DMS 273 treated with DMSO at 0.1 percent for 48 hours (cell line): ENCODE measurements around the gene SENP2.
"Not testable (repeated sequence)": the region's sequence is repeated elsewhere in the genome, so short reads cannot be mapped to it uniquely, and the experiment has no call there.

Experiments used
- DNase-seq: peaks from one replicate; lab custom pipeline; 2025; lab: John Stamatoyannopoulos, UW

Gene SENP2

GRCh38 chr3:185586686-185587039 lies 568 bp downstream of the SENP2 start:
- DNase-seq = no peak

DNA sequence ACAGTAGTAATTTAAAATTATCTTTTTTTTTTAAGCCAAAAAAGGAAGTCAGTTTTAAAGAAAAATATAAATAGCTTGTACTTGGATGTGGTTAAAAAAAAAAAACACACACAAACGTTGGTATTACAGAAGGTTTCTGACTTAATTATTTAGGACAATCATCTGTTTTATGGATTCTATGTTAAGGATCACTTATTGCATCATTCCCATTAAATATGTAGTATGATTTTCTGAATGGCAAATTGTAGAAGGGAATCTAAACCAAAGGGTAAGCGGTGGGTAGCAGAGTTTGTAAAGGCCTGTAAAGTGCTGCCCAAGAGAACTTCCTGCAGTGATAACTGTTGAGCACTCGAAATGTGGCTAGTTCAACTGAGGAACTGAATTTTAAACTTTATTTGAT lies 8.0 kb downstream of the SENP2 start:
- no peak for DNase-seq

DNA sequence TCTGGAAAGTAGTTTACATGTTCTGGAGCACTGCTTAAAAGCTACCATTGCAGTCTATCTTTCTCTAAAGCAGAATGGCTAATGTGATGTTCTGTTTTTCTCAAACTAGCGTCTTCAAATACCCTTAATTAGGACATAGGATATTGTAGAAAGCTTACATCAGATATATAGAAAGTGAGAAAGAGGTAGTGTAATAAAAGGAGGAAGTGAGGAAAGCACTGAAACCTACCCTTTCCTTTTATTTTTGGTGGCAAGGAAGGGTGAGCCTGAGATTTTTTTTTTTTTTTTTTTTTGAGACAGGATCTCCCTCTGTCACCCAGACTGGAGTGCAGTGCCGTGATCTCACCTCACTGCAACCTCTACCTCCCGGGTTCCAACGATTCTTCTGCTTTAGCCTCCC lies 9.4 kb downstream of the SENP2 start:
- no peak for DNase-seq

DNA sequence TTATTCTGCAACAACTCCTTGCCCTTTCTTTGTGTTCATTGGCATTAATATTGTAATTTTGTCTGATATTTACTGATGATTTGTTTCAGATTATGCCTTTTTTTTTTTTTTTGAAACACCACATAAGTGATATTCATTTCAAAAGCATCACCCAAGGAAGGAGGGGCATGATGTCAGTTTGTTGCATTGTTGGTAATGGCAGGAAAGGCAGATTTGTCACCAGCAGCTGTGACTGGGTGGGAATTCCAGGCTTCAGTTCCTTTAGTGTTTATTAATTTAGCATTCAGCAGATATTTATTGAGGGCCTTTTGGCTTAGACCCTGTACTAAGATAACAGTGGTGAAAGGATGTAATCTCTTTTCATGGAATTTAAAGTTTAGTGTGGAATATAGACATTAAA lies 19.5 kb downstream of the SENP2 start:
- DNase-seq = no peak

DNA sequence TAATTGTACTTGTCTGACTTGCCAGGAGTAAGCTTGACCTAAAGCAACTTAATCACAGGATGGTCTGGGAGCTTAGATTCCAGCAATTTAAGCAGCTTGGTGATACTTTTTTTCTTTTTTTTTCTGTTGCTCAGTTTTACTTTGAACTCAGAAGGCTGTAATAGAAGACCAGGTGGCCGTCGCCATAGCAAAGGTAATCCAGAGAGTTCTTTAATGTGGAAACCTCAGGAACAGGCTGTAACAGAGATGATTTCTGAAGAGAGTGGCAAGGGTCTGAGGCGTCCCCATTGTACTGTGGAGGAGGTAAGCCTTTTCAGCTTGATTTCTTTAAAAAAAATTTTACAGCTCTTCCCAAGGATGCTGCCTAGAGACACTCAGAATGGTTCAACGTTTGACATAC lies 20.1 kb downstream of the SENP2 start:
- DNase-seq = no peak

- no peak for DNase-seq
Observed at GRCh38 chr3:185613016-185613415, 26.9 kb downstream of the SENP2 start.

DNA sequence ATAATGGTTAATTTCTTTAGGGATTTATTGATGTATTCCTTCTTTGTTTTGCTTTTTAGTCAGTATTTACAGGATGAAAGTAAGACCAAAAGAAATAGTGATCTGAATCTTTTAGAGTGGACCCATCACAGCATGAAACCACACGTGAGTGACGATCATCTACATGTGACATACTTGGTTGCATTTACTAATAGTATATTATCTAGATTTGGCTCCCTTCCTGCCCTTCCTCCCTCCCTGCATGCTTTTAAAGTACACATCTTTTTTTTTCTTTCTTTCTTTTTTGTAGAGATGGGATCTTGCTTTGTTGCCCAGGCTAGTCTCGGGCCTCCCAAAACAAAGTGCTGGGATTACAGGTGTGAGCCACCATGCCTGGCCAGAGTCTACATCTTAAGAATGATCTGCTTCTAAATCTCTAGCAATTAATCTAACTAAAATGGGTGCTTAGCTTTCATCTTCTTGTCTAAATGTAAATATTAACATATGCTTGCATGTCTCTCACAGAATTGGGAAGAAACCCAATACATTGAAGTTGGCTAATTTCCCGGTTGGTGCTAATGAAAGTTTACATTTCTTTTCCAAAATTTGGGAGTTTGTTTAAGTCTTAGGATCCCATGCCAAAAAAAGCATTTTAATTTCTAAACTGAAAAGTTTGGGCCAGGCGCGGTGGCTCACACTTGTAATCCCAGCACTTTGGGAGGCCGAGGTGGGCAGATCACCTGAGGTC lies 38.0 kb downstream of the SENP2 start:
- no peak for DNase-seq

- DNase-seq = no peak
Observed at GRCh38 chr3:185625784-185626183, 39.7 kb downstream of the SENP2 start.

GRCh38 chr3:185629554-185630181 lies 43.6 kb downstream of the SENP2 start:
- DNase-seq = no peak

- DNase-seq = no peak
Observed at GRCh38 chr3:185630182-185630622, 44.1 kb downstream of the SENP2 start.

- no peak for DNase-seq
Observed at GRCh38 chr3:185631108-185631507, 45.0 kb downstream of the SENP2 start.

- DNase-seq = no peak
Observed at GRCh38 chr3:185631508-185632206, 45.6 kb downstream of the SENP2 start.

DNA sequence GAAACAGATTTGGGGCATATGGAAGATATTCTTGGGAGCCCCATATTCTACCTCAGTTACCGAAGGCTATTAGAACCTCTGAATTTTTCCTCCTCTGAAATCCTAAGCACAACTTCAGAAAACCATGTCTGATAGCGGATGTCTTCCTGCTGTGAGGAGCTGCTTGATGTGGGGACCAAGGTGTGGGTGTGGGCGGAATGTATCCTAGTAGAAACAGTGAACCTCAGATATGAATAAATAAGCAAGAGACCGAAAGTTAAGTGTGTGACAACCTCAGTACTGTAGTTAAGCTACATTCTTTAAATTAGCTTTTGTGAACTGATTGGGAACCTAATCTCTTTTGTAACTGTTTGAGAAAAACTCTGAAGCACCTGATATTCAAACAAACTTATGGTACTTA lies 46.9 kb downstream of the SENP2 start:
- DNase-seq = no peak

DNA sequence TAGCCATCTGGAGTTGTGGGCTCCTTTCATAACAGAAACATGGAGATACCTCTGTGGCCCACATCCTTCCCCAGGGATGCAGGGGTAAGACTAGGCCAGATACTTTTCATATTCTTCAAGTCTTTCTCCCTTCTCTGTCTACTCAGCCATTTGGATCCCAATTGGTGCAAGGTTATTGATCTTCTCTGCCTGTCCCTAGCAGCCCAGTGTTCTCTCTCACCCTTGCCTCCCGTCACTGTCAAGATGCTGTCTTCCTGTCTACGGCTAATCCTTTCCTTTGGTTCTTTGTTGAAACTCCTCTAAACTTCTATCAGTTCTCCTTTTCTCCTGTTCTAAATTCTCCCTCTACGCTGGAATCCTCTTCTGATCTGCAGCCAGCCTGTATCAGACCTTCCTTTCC lies 51.3 kb downstream of the SENP2 start:
- DNase-seq = no peak

- DNase-seq = not testable (repeated sequence)
Observed at GRCh38 chr3:185638651-185639050, 52.6 kb downstream of the SENP2 start.

DNA sequence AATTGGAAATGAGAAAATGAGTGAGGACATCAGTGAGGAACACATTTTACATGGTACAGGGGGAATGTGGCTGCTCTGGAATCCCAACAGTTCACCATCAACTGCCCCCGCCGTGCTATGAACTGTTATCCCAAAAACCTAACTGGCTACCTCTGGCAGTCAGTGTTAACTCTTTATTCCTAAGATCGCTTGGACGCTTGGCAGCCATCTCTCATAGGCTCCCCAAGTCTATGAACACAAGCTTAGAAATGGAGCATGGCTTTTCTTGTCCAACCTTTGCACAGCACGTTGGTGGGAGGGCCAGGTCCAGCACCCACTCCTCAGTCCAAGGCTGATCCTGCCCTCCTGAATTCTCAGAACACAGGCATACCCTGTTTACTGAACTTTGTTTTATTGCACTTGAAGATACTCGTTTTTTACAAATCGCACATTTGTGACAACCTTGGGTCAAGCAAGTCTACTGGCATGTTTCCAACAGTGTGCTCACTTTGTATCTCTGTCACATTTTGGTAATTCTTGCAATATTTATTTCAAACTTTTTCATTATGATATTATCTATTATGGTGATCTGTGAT lies 53.6 kb downstream of the SENP2 start:
- DNase-seq = no peak

- no peak for DNase-seq
Observed at GRCh38 chr3:185640308-185640707, 54.2 kb downstream of the SENP2 start.

GRCh38 chr3:185645191-185645590 lies 59.1 kb downstream of the SENP2 start:
- not testable (repeated sequence) for DNase-seq

DNA sequence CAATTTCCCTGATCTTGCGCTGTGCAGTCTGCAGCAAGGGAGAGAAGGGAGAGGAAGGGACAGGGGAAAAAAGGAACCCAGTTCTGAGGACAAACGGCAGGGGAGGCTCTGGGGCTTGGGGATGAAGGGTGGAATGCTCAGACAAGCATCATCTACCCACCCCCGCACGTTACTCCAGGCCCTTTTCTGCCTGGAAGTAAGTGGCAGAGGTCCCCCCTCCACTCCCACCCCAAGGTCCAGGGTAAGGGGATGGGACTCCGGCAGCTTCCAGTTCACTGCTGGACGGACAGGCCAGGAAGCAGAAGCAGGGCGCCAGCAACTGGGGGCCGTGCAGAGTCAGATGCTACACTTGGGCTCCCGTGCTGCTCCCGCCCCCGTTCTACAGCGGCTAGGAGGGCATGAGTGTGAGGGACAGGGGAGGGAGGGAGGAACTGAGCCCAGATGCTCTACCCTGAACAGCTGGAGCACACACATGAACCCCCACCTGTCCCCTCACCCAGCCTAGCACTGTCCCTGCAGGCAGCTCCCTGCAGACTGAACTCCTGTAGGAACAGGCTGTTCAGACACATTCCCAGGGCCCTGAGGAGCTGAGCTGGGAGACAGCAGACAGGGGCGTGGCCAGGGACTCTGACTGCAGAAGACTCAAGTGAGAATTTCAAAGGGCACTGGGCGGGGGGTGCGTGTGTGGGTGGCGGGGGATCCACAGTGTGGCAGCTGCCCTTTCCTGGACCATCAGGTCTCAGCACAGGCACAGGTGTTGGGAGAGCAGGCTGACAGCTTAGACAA lies 59.7 kb downstream of the SENP2 start:
- no peak for DNase-seq

DNA sequence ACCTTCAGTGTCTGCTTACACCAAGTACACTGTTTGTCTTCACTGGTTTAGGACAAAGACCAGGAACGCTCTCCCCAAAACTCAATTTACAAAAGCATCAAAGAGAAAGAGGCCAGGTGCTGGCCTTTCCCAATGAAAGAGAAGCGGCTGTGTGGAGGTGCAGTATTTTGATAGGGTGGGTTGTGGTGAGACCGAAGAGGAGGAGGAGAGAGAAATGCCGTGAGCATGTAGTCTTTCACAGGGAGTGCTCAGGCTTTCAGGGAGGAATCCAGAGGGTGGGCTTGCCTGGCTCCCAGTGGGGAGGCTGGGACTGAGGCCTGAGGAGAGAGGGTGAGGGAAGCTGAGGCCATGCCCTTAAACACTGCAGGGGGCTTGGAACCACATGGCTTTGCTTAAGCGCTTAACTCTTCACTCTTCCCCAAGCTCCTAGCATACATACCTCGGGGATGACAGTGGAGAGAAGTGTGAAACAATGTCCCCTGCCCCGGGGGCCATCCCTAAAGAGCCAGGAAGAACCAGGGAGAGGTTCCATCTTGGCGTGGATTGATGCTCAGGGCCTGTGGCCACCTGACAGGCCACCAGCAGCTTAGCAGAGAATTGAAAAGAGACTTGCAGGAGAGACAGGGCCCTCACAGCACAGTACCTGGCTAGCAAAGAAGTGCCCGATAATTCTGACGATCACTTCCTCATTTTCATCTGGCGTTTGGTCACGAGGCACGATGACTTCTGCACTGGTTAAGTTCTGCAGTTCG lies 60.5 kb downstream of the SENP2 start:
- DNase-seq = no peak

- no peak for DNase-seq
Observed at GRCh38 chr3:185647134-185647879, 61.2 kb downstream of the SENP2 start.
